ENCODE results near the gene TMEM14B. TPM values are rescaled to one million over a fixed set of nuclear protein-coding genes. Genes with fewer than 3 reads are reported as not detected.

The TMEM14B gene
- total RNA-seq, 1 experiment from 2014 or later = 168 TPM

DNA sequence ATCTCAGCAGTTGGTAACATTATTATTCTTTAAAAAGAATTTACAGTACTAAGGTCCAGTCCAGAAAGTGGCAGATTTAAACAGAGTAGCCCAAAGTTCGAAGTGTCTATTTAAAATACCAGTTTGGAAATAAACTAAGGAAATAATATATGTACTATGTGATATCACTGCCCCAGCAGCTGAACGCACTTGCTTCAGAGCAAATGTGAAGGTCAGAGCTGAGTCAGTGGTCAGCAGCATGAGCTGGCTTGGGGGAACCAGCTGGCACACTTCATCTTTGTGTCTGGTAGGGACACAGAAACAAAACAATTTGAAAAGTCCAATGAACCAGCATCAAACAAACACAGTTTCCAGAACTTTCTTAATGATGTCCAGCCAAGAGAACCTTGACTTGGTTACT, 15.4 kb downstream of the TMEM14B start:
- CTCF ChIA-PET = no interaction called here
- intact Hi-C loops (cut with micrococcal nuclease; ENCODE audit: unreplicated experiment) = no loop called here
- Histone ChIP-seq H3K4me2 (no peak overlapping the region), H3K79me2 (ENCODE audit: low read depth) (no peaks in the 10 kb centered on the region; the same call in 1 of the 2 replicates), H3K27me3 (ENCODE audit: insufficient read depth, low read depth) (no peaks in the 10 kb centered on the region), H3K9me2 (ENCODE audit: insufficient read depth) (no peaks in the 10 kb centered on the region), H3K4me1 (replicated peaks; ENCODE audit: insufficient read depth) (peaks cover 21% of the 10 kb centered on the region), H3K27ac (no peak overlapping the region), H3K9me3 (ENCODE audit: insufficient read depth, low read depth) (no peaks in the 10 kb centered on the region), H4K20me1 (ENCODE audit: insufficient read depth) (no peaks in the 10 kb centered on the region; the same call in 1 of the 2 replicates), H2AFZ (no peak overlapping the region), H3K36me3 (ENCODE audit: low read depth) (no peaks in the 10 kb centered on the region), H3K4me3 (no peak overlapping the region), H3F3A (ENCODE audit: insufficient read depth, low read depth) (peaks cover 31% of the 10 kb centered on the region)
- BruUV-seq (replicated peaks) = no TSS peak
- DNase-seq = no peak
- TF ChIP-seq, protein P1, sequence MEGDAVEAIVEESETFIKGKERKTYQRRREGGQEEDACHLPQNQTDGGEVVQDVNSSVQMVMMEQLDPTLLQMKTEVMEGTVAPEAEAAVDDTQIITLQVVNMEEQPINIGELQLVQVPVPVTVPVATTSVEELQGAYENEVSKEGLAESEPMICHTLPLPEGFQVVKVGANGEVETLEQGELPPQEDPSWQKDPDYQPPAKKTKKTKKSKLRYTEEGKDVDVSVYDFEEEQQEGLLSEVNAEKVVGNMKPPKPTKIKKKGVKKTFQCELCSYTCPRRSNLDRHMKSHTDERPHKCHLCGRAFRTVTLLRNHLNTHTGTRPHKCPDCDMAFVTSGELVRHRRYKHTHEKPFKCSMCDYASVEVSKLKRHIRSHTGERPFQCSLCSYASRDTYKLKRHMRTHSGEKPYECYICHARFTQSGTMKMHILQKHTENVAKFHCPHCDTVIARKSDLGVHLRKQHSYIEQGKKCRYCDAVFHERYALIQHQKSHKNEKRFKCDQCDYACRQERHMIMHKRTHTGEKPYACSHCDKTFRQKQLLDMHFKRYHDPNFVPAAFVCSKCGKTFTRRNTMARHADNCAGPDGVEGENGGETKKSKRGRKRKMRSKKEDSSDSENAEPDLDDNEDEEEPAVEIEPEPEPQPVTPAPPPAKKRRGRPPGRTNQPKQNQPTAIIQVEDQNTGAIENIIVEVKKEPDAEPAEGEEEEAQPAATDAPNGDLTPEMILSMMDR (conservative IDR thresholded peaks at IDR 0.05) = no peak
- no peak for TF ChIP-seq EZH2 (IDR thresholded peaks at IDR 0.05; ENCODE audit: low read depth)
- POLR2A ChIA-PET (ENCODE audit: unreplicated experiment) = interaction anchor here (0.7 kb wide), 1 partner anchor 13 kb away, joined by 4 read pairs; no protein-coding TSS in a partner anchor

DNA sequence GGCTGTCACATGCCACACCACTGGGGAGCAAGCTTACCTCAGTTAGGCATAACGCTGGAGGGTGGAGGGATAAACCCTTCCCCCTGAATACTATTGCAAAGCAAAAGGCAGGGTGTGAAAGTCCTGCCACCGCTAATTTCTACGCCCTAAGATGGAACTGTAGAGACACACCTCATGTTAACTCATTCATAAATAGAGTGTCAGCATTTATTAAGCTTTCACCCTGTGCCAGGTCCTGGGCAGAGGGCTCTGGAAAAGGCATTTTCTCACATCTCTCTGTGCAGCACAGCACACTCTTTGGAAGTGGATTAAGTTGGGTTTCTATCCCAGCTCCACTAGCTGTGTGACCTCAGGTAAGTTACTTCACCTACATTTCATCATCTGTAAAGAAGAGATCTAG, 21.8 kb downstream of the TMEM14B start:
- Histone ChIP-seq H3K27ac (no peak overlapping the region), H3F3A (ENCODE audit: insufficient read depth, low read depth) (no peaks in the 10 kb centered on the region), H3K9me3 (ENCODE audit: insufficient read depth, low read depth) (no peaks in the 10 kb centered on the region), H3K4me2 (no peak overlapping the region), H3K4me3 (no peak overlapping the region), H2AFZ (no peak overlapping the region), H4K20me1 (ENCODE audit: insufficient read depth) (no peaks in the 10 kb centered on the region), H3K27me3 (ENCODE audit: insufficient read depth, low read depth) (no peaks in the 10 kb centered on the region), H3K36me3 (ENCODE audit: low read depth) (no peaks in the 10 kb centered on the region), H3K4me1 (replicated peaks; ENCODE audit: insufficient read depth) (no peaks in the 10 kb centered on the region), H3K79me2 (ENCODE audit: low read depth) (no peaks in the 10 kb centered on the region), H3K9me2 (ENCODE audit: insufficient read depth) (no peaks in the 10 kb centered on the region)
- no TSS peak for BruUV-seq (replicated peaks)
- CTCF ChIA-PET = no interaction called here
- no peak for TF ChIP-seq EZH2 (IDR thresholded peaks at IDR 0.05; ENCODE audit: low read depth)
- TF ChIP-seq, protein P1 (conservative IDR thresholded peaks at IDR 0.05) = no peak
- intact Hi-C loops (cut with micrococcal nuclease; ENCODE audit: unreplicated experiment) = no loop called here
- POLR2A ChIA-PET (ENCODE audit: unreplicated experiment) = no interaction called here
- no peak for DNase-seq

DNA sequence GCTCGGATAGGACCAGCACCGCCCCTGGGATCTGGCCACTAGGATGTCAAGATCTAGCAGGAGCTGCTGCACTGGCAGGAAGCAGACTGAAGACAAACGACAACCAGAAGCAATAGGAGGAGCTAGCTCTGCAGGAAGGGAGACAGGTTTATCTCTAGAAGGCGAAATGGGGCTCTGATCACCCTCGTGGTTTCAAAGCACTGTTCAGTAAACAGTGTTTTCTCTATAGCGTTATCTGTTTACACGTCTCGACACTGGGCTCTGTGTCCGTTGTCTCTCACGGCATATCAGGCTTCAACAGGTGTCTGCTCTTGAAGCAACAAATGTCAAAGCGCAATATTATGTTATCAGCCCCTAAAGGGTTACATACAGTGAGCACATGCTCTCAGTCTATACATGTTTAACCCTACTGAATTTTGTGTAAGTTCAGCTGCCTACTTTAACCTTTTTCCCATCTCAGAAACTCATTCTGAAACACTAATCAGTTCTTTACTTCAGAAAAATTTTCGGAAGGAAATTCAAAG, 23.8 kb downstream of the TMEM14B start:
- H3K27ac ChIP-seq = no peak overlapping the region
- H3K27me3 ChIP-seq (ENCODE audit: insufficient read depth, low read depth) = no peaks in the 10 kb centered on the region
- H3F3A ChIP-seq (ENCODE audit: insufficient read depth, low read depth) = no peaks in the 10 kb centered on the region
- no peak overlapping the region for H3K4me2 ChIP-seq
- H3K4me1 ChIP-seq (replicated peaks; ENCODE audit: insufficient read depth) = no peaks in the 10 kb centered on the region
- H4K20me1 ChIP-seq (ENCODE audit: insufficient read depth) = no peaks in the 10 kb centered on the region
- no peaks in the 10 kb centered on the region for H3K9me3 ChIP-seq (ENCODE audit: insufficient read depth, low read depth)
- H3K9me2 ChIP-seq (ENCODE audit: insufficient read depth) = no peaks in the 10 kb centered on the region
- intact Hi-C loops (cut with micrococcal nuclease; ENCODE audit: unreplicated experiment) = no loop called here
- ChIA-PET POLR2A (ENCODE audit: unreplicated experiment) (no interaction called here), CTCF (no interaction called here)
- H3K4me3 ChIP-seq = no peak overlapping the region
- no TSS peak for BruUV-seq (replicated peaks)
- DNase-seq = no peak
- TF ChIP-seq, protein P1 (conservative IDR thresholded peaks at IDR 0.05) = no peak
- TF ChIP-seq EZH2 (IDR thresholded peaks at IDR 0.05; ENCODE audit: low read depth) = no peak
- no peak overlapping the region for H2AFZ ChIP-seq
- H3K36me3 ChIP-seq (ENCODE audit: low read depth) = no peaks in the 10 kb centered on the region
- no peaks in the 10 kb centered on the region for H3K79me2 ChIP-seq (ENCODE audit: low read depth)

Data from PC-9 (cell line).